ENCODE measurements around the gene TRIM41.

- no peak for TF ChIP-seq CTCF (IDR thresholded peaks at IDR 0.05)
- TF ChIP-seq POLR2A (IDR thresholded peaks at IDR 0.05): no peak
These were observed 23.0 kb upstream of the TRIM41 start for GRCh38 chr5:181199881-181200638.

Data from body of pancreas (tissue), 4 donors.